GM19328 (cell line): ENCODE measurements around the gene MPO.

ENCODE experiments used
- ATAC-seq: cut with Tn5 transposase; IDR thresholded peaks from one replicate; pipeline ENCODE4 v1.9.1; 2021; ENCODE audit warnings: mild to moderate bottlenecking, moderate library complexity; ENCODE audit not compliant: unreplicated experiment

Gene MPO

GRCh38 chr17:58238147-58238634, 42.5 kb downstream of the MPO start, which contains the start of gene LPO:
LPO (plus strand) TSS chr17:58238584; CDS start chr17:58242980, 4,396 bp downstream.
- ATAC-seq, result no peak

DNA sequence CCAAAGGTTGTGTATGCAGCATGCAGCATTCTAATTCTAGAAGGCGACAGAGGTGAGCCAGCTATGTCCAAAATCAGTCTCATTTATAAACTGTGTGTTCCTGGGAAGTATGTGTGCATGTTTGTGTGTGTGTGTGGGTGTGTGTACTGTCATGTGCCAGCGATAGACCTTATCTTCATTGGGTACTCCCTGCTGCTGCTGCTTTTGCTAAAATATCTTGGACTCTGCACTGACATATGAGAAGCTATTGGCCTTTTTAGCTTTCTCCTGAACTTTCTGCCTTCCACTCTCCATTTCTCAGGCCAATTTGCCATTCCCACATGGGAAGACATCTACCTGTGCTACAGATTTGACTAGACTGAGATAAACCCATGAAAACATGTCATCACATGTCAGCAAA, 44.3 kb downstream of the MPO start:
- ATAC-seq, result no peak

DNA sequence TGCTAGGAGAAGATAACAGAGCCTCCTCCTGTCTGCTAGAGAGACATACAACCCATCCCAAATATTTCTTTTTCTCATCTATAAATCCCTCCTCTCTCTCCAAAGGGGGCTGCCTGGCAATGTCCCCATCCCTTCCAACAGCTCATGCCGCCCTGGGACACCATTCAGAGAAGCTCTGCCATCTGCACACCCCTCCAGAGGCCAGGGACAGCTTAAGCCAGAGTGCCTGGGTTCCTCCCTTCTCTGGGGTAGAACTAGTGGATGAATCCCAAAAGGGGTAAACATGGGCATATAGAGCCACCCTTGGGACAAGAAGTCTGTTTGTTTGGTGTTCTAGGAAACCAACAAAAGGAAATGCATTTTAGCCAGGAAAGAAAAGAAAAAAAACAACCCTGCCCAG, 44.9 kb downstream of the MPO start:
- no peak for ATAC-seq

GRCh38 chr17:58234512-58234911, 46.2 kb downstream of the MPO start:
- no peak for ATAC-seq

GRCh38 chr17:58233543-58233942, 47.2 kb downstream of the MPO start:
- ATAC-seq, result no peak

GRCh38 chr17:58232707-58233156, 48.0 kb downstream of the MPO start:
- peak; percentile 73 for ATAC-seq

DNA sequence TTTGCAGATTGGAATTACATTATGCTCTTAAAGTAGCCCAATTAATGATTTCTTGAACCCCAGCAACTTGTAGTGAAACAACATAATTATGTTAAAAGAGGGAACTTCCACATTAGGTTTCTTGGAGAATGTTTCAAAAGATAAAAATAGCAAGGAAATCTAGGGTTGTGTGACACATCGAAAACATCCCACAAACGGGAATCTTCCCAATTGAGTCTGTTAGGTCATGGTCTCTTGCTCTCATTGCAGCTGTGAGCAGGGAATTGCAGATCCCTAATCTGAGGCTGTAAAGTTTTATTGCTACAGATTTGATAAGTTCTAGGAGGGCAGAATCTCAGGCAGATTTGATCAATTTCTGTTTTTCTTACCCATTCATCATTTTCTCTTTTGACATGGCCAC, 49.1 kb downstream of the MPO start:
- ATAC-seq, result no peak

- no peak for ATAC-seq
Measured at GRCh38 chr17:58229881-58230280, 50.9 kb downstream of the MPO start.

DNA sequence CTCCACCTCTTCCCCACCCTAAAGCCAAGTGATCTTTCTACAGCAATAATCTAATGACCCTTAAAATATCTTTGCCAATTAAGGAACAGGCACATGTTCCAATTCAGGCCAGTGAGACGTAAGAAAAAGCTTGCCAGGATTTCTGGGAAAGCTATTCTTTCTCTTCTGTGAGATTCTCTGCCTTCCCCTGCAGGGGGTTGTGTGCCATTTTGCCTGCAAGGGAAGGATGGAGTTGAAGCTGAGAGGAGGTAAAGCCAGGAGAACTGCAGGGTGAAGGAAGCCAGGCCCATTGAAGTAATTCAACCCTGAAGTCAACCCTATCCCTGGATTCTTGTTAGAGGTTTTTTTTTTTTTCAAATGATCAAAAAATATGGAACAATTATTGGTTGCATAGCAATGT, 51.4 kb downstream of the MPO start:
- no peak for ATAC-seq

DNA sequence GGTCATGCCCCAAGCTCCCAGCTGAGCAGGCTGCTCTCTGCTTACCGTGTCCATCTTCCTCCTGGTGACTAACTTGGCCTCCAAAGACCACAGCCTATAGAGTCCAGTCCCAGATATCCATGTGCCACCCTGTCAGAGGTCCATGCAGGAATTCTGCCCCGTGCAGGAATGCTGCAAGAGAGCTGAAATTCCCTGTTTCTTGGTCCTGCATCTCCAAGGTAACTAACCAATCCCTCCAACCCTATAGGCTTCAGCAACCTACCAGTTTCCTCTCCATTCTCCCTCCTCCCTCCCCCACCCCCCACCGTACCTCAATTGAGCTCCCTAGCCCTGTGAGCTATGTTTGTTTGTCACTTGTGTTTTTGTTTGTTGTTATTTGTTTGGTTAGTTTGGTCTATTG, 52.1 kb downstream of the MPO start:
- ATAC-seq, result no peak

GRCh38 chr17:58227733-58228132, 53.0 kb downstream of the MPO start:
- ATAC-seq, result no peak

- no peak for ATAC-seq
Measured at GRCh38 chr17:58224315-58224714, 56.4 kb downstream of the MPO start.
